Body of pancreas (tissue), 4 donors: Measurements from ENCODE around the gene TIPIN. TPM values are rescaled to one million over a fixed set of nuclear protein-coding genes. Genes with fewer than 3 reads are reported as not detected.
"Not testable (repeated sequence)": the region's sequence is repeated elsewhere in the genome, so short reads cannot be mapped to it uniquely, and the experiment has no call there.

Source experiments
- ATAC-seq: fragments of 150-250 bp; one replicate; pipeline ENCODE4 v1.9.1; 2016
- DNase-seq, 4 donors: peaks; one replicate each; pipeline ENCODE4 v3.0.0-alpha.2; 2019
- H3K27ac ChIP-seq, 4 donors: fragments of 200-600 bp; sonication (generic); 1 replicate in 3 of 4; 2 replicates in 1 of 4; pipeline versions ENCODE4 v1.5.1 to v1.6.1; 2016 to 2019; ENCODE audit warnings: mild to moderate bottlenecking in 1 of 4, mixed read lengths in 1 of 4, moderate library complexity in 1 of 4
- H3K27me3 ChIP-seq, 2 donors: fragments of 200-600 bp; sonication (generic); one replicate each; pipeline ENCODE4 v1.6.0; 2016; ENCODE audit warnings: mild to moderate bottlenecking in 1 of 2
- H3K36me3 ChIP-seq, 2 donors: fragments of 200-600 bp; sonication (generic); replicated peaks in 1 of 2; 2 replicates each; pipeline ENCODE4 v1.5.1; 2016; ENCODE audit warnings: low read depth in 2 of 2; ENCODE audit not compliant: insufficient read depth in 1 of 2
- H3K4me1 ChIP-seq: fragments of 200-600 bp; sonication (generic); one replicate; pipeline ENCODE4 v1.6.0; 2016
- H3K4me3 ChIP-seq, 2 donors: fragments of 200-600 bp; sonication (generic); 1 replicate in 1 of 2; 2 replicates in 1 of 2; pipeline ENCODE4 v1.5.1; 2016 to 2019
- H3K9me3 ChIP-seq, 3 donors: fragments of 200-600 bp; sonication (generic); 1 replicate in 2 of 3; 2 replicates in 1 of 3; pipeline ENCODE4 v1.5.1; 2016
- POLR2A ChIP-seq, 3 donors: fragments of 450-650 bp; IDR thresholded peaks; one replicate each; pipeline ENCODE4 v1.6.1; 2016; ENCODE audit warnings: antibody characterized with exemption in 3 of 3, mild to moderate bottlenecking in 2 of 3
- WGBS, 2 donors: methylation state at CpG; one replicate each; pipeline ENCODE4 v1.1.5; 2017; 5-methylcytosine and 5-hydroxymethylcytosine counted together
- intact Hi-C: fragments of 100-400 bp; cut with DNase I; formaldehyde crosslinking; loops from one replicate; pipeline ENCODE4 v1.15.1; 2023
- total RNA-seq, 2 donors: library from RNA; depleted of rRNA; stranded (reverse); fragments of >200 nt; gene quantifications; one replicate each; pipeline ENCODE4 v1.1.0, GENCODE V29; 2016
- TF ChIP-seq, protein P1 (sequence below), 7 experiments: fragments of 450-650 bp in 4 of 7; fragments of 200-600 bp in 3 of 7; sonication (generic) in 3 of 7; IDR thresholded peaks; one replicate each; pipeline ENCODE4 v1.5.1; 2016 to 2019; ENCODE audit warnings: antibody characterized with exemption in 7 of 7

Gene TIPIN
- total RNA-seq, 2 donors from 2014 or later = 2.9 to 6.6 TPM

DNA sequence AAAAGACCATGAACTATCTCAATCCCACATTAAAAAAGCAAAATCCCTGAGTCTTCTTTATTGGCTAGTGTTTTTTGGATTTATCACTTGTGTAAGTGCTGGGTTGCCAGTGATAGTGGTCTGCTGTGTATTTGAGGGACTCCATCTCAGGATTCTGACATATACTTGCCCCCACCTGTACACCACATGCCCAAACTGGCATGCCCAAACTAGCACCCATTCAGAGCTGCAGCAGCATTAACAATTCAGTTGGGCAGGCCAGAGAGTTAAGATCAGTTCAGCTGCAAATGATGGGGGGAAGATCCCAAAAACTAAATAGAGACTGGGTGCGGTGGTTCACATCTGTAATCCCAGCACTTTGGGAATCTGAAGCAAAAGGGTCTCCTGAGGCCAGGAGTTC, 6.3 kb upstream of the TIPIN start:
- no peak for TF ChIP-seq POLR2A (IDR thresholded peaks at IDR 0.05)
- TF ChIP-seq, protein P1, sequence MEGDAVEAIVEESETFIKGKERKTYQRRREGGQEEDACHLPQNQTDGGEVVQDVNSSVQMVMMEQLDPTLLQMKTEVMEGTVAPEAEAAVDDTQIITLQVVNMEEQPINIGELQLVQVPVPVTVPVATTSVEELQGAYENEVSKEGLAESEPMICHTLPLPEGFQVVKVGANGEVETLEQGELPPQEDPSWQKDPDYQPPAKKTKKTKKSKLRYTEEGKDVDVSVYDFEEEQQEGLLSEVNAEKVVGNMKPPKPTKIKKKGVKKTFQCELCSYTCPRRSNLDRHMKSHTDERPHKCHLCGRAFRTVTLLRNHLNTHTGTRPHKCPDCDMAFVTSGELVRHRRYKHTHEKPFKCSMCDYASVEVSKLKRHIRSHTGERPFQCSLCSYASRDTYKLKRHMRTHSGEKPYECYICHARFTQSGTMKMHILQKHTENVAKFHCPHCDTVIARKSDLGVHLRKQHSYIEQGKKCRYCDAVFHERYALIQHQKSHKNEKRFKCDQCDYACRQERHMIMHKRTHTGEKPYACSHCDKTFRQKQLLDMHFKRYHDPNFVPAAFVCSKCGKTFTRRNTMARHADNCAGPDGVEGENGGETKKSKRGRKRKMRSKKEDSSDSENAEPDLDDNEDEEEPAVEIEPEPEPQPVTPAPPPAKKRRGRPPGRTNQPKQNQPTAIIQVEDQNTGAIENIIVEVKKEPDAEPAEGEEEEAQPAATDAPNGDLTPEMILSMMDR (IDR thresholded peaks at IDR 0.05) = no peak
- no peaks in the 10 kb centered on the region for H3K27me3 ChIP-seq
- WGBS, 2 donors = 100% methylated on average over 1 of the region's 1 CpG
- no peaks in the 10 kb centered on the region for H3K4me1 ChIP-seq
- H3K9me3 ChIP-seq = no peaks in the 10 kb centered on the region
- intact Hi-C loops = no loop called here
- no peaks in the 10 kb centered on the region for H3K36me3 ChIP-seq
- no peak overlapping the region for H3K4me3 ChIP-seq
- ATAC-seq = no peak
- no peak overlapping the region for H3K27ac ChIP-seq
- DNase-seq = no peak

DNA sequence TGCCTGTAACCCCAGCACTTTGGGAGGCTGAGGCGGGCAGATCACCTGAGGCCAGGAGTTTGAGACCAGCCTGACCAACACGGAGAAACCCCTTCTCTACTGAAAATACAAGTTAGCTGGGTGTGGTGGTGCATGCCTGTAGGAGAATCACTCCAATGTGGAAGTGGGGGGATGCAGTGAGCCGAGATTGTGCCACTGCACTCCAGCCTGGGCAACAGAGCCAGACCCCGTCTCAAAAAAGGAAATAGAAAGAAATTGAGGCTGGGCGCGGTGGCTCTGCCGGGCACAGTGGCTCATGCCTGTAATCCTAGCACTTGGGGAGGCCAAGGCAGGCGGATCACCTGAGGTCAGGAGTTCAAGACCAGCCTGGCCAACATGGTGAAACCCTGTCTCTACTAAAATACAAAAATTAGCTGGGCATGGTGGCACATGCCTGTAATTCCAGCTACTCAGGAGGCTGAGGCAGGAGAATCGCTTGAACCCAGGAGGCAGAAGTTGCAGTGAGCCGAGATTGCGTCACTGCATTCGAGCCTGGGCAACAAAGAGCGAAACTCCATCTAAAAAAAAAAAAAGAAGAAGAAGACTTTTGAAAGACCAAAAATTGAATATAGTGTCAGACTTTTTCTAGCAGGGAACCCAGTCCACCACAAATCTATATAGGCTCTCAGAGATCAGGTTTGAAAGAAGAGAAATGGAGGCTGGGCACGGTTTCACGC, 5.4 kb upstream of the TIPIN start:
- H3K9me3 ChIP-seq, intact Hi-C loops, H3K4me1 ChIP-seq, ATAC-seq, H3K27me3 ChIP-seq, H3K4me3 ChIP-seq, H3K27ac ChIP-seq, H3K36me3 ChIP-seq, DNase-seq: not testable (repeated sequence)
- WGBS, 2 donors = 75 to 85% methylated on average over 15 of the region's 15 CpGs

DNA sequence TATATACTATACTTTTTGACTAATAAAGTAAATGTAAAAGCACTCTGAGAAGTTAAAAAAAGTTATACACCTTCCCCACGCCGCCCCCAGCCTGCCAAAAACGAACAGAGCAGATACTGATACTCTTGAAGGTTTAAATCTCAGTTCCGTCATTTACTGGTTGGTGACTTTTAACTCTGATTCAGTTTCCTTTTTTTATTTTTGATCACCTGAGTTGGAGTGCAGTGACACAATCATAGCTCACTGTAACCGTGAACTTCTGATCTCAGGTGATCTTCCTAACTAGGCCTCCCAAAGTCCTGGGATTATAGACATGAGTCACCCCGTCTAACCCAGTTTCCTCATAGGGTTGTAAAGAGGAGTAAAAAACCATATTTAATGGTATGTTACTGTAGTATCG, 3.3 kb upstream of the TIPIN start:
- ATAC-seq = no peak
- intact Hi-C loops = no loop called here
- Histone ChIP-seq H3K27me3 (no peaks in the 10 kb centered on the region), H3K9me3 (no peaks in the 10 kb centered on the region), H3K4me3 (no peak overlapping the region), H3K36me3 (no peaks in the 10 kb centered on the region), H3K27ac (no peak overlapping the region), H3K4me1 (peaks cover 4% of the 10 kb centered on the region)
- no peak for DNase-seq
- WGBS, 2 donors = 79 to 87% methylated on average over 7 of the region's 7 CpGs
- no peak for TF ChIP-seq POLR2A (IDR thresholded peaks at IDR 0.05)
- TF ChIP-seq, protein P1 (IDR thresholded peaks at IDR 0.05) = no peak

DNA sequence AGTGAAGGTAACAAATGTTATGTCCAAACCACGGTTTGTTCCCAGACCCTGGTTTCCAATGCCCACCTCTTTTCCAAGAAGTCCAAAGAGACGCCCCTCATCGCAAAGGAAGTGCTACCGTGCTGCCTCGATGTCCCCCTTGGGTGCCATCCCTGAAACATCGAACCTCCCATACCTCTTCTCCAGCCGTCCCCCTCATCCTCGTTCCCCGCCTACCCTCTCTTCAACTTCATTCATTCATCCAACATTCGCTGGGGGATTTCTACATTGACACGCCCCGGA, 467 bp downstream of the TIPIN start:
- TF ChIP-seq, protein P1 (IDR thresholded peaks at IDR 0.05) = no peak
- TF ChIP-seq POLR2A (IDR thresholded peaks at IDR 0.05) = no peak
- no peaks in the 10 kb centered on the region for H3K27me3 ChIP-seq
- peaks cover 4% of the 10 kb centered on the region for H3K4me1 ChIP-seq
- intact Hi-C loops = no loop called here
- no peaks in the 10 kb centered on the region for H3K9me3 ChIP-seq
- 5 to 11% methylated on average over 12 of the region's 12 CpGs for WGBS, 2 donors
- DNase-seq = no peak
- no peaks in the 10 kb centered on the region for H3K36me3 ChIP-seq
- ATAC-seq = no peak
- peak overlapping the region; percentile 20 to 78 (median 74) for H3K27ac ChIP-seq
- peak overlapping the region; percentile 32 for H3K4me3 ChIP-seq

DNA sequence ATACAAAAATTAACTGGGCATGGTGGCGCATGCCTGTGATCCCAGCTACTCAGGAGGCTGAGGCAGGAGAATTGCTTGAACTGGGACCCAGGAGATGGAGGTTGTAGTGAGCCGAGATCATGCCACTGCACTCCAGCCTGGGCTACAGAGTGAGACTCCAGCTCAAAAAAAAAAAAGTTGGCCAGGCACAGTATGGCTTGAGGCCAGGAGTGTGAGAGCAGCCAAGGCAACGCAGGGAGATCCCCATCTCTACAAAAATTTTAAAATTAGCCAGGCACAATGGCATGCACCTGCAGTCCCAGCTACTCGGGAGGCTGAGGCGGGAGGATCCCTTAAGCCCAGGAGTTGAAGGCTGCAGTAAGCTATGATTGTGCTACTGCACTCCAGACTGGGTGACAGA, 8.0 kb downstream of the TIPIN start:
- intact Hi-C loops, H3K36me3 ChIP-seq: not testable (repeated sequence)

DNA sequence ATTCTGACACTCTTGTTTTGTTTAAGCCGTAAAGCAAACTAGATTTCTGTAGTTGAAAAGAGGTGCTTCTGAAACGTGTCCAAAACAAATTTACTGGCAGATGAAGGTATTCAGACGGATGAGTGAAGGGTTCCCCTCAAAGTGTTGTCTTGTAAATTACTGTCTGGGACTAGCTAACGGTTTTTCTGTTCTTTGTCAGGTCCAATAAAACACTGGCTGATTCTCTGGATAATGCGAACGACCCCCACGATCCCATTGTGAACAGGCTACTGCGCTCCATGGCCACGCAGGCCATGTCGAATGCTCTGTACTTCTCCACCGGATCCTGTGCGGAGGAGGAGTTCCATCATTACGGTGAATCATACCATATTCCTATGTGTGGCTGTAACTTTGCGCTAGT, 27.7 kb downstream of the TIPIN start:
- DNase-seq (no peak), ATAC-seq (no peak)
- 90 to 91% methylated on average over 14 of the region's 14 CpGs for WGBS, 2 donors
- Histone ChIP-seq H3K4me1 (no peaks in the 10 kb centered on the region), H3K27ac (no peak overlapping the region), H3K9me3 (no peaks in the 10 kb centered on the region), H3K4me3 (no peak overlapping the region), H3K27me3 (no peaks in the 10 kb centered on the region), H3K36me3 (peaks cover 6 to 23% of the 10 kb centered on the region in 2 donors)
- intact Hi-C loops = no loop called here
- TF ChIP-seq POLR2A (IDR thresholded peaks at IDR 0.05) = no peak
- TF ChIP-seq, protein P1 (IDR thresholded peaks at IDR 0.05) = no peak

More for the DNA sequence above, 8.0 kb downstream of the TIPIN start:
- not testable (repeated sequence) for ATAC-seq, H3K27me3 ChIP-seq, H3K4me1 ChIP-seq, H3K9me3 ChIP-seq, H3K4me3 ChIP-seq, DNase-seq, H3K27ac ChIP-seq
- WGBS, 2 donors = 38 to 43% methylated on average over 5 of the region's 5 CpGs
